Measurements from ENCODE around the gene PTPRD.

PTPRD gene

GRCh38 chr9:8270235-8270634 is 2342.6 kb downstream of the PTPRD start:
- DNase-seq (ENCODE audit: low read depth, low spot score) = no peak
- H3K4me3 ChIP-seq (ENCODE audit: low read length) = no peak overlapping the region

- no peak for DNase-seq (ENCODE audit: low read depth, low spot score)
- no peak overlapping the region for H3K4me3 ChIP-seq (ENCODE audit: low read length)
Observed at GRCh38 chr9:8268881-8269280, 2343.9 kb downstream of the PTPRD start.

- no peak for DNase-seq (ENCODE audit: low read depth, low spot score)
- H3K4me3 ChIP-seq (ENCODE audit: low read length) = no peak overlapping the region
Observed at GRCh38 chr9:8268216-8268878, 2344.5 kb downstream of the PTPRD start.

GRCh38 chr9:8267636-8268035 is 2345.2 kb downstream of the PTPRD start:
- H3K4me3 ChIP-seq (ENCODE audit: low read length) = no peak overlapping the region
- no peak for DNase-seq (ENCODE audit: low read depth, low spot score)

GRCh38 chr9:8266861-8267260 is 2345.9 kb downstream of the PTPRD start:
- no peak overlapping the region for H3K4me3 ChIP-seq (ENCODE audit: low read length)
- DNase-seq (ENCODE audit: low read depth, low spot score) = no peak

GRCh38 chr9:8265281-8265680 is 2347.5 kb downstream of the PTPRD start:
- no peak overlapping the region for H3K4me3 ChIP-seq (ENCODE audit: low read length)
- no peak for DNase-seq (ENCODE audit: low read depth, low spot score)
